ENCODE results near the gene MTMR11. TPM values are rescaled to one million over a fixed set of nuclear protein-coding genes. Genes with fewer than 3 reads are reported as not detected.

MTMR11 gene
- total and polyA plus RNA-seq, 2 of the 13 experiments (the other 11 are each of a cell fraction or from before 2014, with no cell fraction given): 0.49 to 2.8 TPM

DNA sequence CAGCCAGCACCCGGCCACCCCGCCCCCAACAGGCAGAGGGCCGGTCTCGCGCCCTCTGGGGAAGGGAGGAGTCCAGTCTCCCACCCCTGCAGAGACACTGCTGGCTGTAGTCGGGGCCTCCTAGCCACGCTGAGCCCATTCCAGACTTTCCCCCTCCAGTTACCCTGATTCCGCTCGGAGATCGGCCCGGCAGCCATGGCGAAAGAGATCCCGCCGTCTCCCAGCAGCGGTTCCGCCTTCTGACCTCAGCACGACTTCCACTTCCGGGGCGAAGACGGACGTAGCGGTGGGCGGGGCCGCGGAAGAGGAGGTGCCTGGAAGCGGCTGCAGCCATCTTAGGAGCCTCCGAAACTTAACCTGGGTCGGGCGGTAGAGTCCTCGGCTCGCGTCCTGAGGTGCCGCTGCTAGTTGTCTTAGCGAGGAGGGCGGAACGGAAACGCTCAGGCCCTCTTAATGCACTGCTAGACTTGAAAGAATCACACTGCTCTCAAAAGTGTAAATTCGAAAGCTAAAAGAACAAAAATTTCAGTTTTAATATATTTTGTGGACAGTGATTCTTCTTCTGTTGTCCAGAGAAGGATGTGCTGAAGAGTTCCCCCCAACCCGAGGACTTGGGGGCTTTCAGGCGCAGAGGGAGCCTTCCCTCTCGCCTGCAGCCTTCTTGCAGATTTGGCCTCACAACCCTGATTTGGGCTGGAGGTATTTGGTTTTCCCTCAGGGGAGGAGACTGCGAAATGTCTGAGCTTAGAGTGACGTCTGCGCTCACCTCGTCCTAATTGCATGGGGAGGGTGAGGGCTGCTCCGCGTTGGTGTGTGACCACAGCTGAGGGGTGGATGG is 8.9 kb downstream of the MTMR11 start, which contains the start of gene SF3B4 (continued):
- TF ChIP-seq, protein P1, sequence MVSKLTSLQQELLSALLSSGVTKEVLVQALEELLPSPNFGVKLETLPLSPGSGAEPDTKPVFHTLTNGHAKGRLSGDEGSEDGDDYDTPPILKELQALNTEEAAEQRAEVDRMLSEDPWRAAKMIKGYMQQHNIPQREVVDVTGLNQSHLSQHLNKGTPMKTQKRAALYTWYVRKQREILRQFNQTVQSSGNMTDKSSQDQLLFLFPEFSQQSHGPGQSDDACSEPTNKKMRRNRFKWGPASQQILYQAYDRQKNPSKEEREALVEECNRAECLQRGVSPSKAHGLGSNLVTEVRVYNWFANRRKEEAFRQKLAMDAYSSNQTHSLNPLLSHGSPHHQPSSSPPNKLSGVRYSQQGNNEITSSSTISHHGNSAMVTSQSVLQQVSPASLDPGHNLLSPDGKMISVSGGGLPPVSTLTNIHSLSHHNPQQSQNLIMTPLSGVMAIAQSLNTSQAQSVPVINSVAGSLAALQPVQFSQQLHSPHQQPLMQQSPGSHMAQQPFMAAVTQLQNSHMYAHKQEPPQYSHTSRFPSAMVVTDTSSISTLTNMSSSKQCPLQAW (CRISPR knock-in tag; IDR thresholded peaks at IDR 0.05): peak; percentile 75
- TF ChIP-seq, protein P2, sequence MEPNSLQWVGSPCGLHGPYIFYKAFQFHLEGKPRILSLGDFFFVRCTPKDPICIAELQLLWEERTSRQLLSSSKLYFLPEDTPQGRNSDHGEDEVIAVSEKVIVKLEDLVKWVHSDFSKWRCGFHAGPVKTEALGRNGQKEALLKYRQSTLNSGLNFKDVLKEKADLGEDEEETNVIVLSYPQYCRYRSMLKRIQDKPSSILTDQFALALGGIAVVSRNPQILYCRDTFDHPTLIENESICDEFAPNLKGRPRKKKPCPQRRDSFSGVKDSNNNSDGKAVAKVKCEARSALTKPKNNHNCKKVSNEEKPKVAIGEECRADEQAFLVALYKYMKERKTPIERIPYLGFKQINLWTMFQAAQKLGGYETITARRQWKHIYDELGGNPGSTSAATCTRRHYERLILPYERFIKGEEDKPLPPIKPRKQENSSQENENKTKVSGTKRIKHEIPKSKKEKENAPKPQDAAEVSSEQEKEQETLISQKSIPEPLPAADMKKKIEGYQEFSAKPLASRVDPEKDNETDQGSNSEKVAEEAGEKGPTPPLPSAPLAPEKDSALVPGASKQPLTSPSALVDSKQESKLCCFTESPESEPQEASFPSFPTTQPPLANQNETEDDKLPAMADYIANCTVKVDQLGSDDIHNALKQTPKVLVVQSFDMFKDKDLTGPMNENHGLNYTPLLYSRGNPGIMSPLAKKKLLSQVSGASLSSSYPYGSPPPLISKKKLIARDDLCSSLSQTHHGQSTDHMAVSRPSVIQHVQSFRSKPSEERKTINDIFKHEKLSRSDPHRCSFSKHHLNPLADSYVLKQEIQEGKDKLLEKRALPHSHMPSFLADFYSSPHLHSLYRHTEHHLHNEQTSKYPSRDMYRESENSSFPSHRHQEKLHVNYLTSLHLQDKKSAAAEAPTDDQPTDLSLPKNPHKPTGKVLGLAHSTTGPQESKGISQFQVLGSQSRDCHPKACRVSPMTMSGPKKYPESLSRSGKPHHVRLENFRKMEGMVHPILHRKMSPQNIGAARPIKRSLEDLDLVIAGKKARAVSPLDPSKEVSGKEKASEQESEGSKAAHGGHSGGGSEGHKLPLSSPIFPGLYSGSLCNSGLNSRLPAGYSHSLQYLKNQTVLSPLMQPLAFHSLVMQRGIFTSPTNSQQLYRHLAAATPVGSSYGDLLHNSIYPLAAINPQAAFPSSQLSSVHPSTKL (CRISPR knock-in tag; IDR thresholded peaks at IDR 0.05): 0 out of 2 replicates have a peak, but pooled peaks have one; percentile 55
- TF ChIP-seq, protein P3, sequence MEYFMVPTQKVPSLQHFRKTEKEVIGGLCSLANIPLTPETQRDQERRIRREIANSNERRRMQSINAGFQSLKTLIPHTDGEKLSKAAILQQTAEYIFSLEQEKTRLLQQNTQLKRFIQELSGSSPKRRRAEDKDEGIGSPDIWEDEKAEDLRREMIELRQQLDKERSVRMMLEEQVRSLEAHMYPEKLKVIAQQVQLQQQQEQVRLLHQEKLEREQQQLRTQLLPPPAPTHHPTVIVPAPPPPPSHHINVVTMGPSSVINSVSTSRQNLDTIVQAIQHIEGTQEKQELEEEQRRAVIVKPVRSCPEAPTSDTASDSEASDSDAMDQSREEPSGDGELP (IDR thresholded peaks at IDR 0.05; ENCODE audit: borderline replicate concordance, low read depth): peak; percentile 46; the same call in 1 of the 2 replicates
- TF ChIP-seq AGO1 (IDR thresholded peaks at IDR 0.05; ENCODE audit: low read depth, low read length, poor library complexity, severe bottlenecking): peak; percentile 73
- no peak for TF ChIP-seq HIC2 (CRISPR knock-in tag; IDR thresholded peaks at IDR 0.05; ENCODE audit: low read depth)
- TF ChIP-seq, protein P4, sequence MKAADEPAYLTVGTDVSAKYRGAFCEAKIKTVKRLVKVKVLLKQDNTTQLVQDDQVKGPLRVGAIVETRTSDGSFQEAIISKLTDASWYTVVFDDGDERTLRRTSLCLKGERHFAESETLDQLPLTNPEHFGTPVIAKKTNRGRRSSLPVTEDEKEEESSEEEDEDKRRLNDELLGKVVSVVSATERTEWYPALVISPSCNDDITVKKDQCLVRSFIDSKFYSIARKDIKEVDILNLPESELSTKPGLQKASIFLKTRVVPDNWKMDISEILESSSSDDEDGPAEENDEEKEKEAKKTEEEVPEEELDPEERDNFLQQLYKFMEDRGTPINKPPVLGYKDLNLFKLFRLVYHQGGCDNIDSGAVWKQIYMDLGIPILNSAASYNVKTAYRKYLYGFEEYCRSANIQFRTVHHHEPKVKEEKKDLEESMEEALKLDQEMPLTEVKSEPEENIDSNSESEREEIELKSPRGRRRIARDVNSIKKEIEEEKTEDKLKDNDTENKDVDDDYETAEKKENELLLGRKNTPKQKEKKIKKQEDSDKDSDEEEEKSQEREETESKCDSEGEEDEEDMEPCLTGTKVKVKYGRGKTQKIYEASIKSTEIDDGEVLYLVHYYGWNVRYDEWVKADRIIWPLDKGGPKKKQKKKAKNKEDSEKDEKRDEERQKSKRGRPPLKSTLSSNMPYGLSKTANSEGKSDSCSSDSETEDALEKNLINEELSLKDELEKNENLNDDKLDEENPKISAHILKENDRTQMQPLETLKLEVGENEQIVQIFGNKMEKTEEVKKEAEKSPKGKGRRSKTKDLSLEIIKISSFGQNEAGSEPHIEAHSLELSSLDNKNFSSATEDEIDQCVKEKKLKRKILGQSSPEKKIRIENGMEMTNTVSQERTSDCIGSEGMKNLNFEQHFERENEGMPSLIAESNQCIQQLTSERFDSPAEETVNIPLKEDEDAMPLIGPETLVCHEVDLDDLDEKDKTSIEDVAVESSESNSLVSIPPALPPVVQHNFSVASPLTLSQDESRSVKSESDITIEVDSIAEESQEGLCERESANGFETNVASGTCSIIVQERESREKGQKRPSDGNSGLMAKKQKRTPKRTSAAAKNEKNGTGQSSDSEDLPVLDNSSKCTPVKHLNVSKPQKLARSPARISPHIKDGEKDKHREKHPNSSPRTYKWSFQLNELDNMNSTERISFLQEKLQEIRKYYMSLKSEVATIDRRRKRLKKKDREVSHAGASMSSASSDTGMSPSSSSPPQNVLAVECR (CRISPR knock-in tag; IDR thresholded peaks at IDR 0.05; ENCODE audit: borderline replicate concordance): peak; percentile 93
- TF ChIP-seq CBFB (CRISPR knock-in tag; IDR thresholded peaks at IDR 0.05): peak; percentile 73
- TF ChIP-seq ZNF605 (CRISPR knock-in tag; IDR thresholded peaks at IDR 0.05): peak; percentile 72; the same call in 1 of the 2 replicates
- TF ChIP-seq KDM5A (IDR thresholded peaks at IDR 0.05; ENCODE audit: borderline replicate concordance, low read length): peak; percentile 88
- 0 out of 2 replicates have a peak, but pooled peaks have one; percentile 45 for TF ChIP-seq ZSCAN9 (CRISPR knock-in tag; IDR thresholded peaks at IDR 0.05; ENCODE audit: borderline replicate concordance)
- peak; percentile 62; the same call in 1 of the 2 replicates for TF ChIP-seq E2F5 (CRISPR knock-in tag; conservative IDR thresholded peaks at IDR 0.05)
